Stimulated activated CD8-positive, alpha-beta memory T cell treated with anti-CD3 and anti-CD28 coated beads, Interleukin-4, amount 100 ng/mL, for 24 hours (primary cell): ENCODE results near the gene SFN.

Source experiments
- DNase-seq: peaks from one replicate; pipeline ENCODE4 v3.0.0-alpha.2; 2020; ENCODE audit warnings: low read depth

Gene SFN

GRCh38 chr1:26911399-26912146 lies 48.6 kb downstream of the SFN start:
- DNase-seq, result no peak

GRCh38 chr1:26912147-26912490 lies 49.2 kb downstream of the SFN start:
- no peak for DNase-seq

GRCh38 chr1:26913389-26913753 lies 50.4 kb downstream of the SFN start:
- no peak for DNase-seq
